ENCODE data around the gene RPS27L.
"Not testable (repeated sequence)": the region's sequence is repeated elsewhere in the genome, so short reads cannot be mapped to it uniquely, and the experiment has no call there.

The RPS27L gene

GRCh38 chr15:63135281-63135680 is 22.0 kb downstream of the RPS27L start:
- DNase-seq = no peak

DNA sequence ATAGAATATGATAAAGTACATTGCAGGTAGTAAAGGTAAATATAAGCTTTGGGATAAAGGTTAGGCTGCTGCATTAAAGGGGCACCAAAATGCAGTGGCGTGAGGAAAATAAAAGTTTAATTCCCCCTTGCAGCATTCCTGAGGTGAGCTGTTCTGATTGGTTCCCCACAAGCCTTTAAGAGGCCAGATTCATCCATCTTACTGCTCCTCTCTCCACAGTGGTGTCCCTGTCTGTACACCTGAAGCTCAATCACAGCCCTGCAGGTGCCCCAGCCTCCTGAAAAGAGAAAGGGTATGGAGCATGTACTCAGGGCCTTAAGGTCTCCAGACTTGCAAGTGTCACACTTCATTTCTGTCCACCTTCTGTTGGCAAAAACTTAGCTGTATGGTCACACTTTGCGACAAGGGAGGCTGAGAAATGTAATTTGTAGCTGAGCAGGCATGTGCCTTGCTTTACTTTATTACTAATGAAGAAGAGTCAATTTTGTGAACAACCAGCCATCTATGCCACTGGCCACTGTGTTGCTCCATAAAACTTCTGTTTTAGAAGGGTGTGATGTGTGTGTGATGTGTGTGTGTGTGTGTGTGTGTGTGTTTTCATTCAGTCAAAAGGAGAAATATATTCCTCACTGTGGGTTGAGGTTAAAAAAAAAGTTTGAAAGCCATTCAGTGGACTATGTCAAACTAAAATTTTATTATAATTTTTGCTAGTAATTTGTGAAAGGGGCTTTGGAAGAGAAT is 22.9 kb downstream of the RPS27L start:
- no peak for DNase-seq

DNA sequence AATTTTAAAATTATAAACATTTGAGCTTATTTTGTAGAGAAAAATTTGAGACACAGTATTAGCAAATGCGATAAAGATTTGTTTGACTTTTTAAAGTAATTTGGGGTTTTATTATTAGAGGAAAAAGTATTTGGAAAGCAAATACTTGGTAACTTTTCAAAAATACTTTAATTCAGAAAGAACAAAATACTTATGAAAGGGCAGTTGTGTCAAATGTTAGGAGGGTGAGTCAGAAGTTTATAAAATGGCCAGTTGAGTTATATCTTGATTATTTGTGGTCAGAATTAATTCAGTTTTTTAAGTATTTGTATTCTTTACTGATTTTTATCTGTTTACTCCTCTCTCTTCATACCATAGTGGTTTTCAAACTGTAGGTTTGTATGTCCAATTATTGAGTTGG is 23.5 kb downstream of the RPS27L start:
- DNase-seq = no peak

- DNase-seq = no peak
Observed at GRCh38 chr15:63126726-63127125, 30.6 kb downstream of the RPS27L start.

- no peak for DNase-seq
Observed at GRCh38 chr15:63124506-63124905, 32.8 kb downstream of the RPS27L start.

GRCh38 chr15:63122002-63122875 is 35.0 kb downstream of the RPS27L start:
- DNase-seq = no peak

- no peak for DNase-seq
Observed at GRCh38 chr15:63121382-63122001, 35.8 kb downstream of the RPS27L start, which contains the start of gene LACTB. Gene LACTB (plus strand): TSS chr15:63121861. CDS start chr15:63121872, 11 bp downstream.

DNA sequence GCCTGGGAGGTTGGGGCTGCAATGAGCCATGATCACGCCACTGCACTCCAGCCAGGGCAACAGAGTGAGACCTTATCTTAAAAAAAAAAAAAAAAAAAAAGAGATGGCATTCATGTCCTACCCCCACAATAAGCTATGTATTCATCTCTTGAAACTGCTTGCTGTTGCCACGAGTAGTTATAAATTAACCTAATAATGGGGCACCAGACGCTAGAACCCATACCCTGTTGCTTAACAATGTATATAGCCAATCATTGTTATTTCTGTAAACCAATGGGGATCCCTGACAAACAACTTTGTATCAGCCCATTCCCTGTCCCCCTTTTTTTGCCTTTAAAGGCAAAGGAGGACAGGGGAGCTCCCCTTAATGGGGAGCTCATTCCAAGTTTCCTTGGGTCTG is 38.4 kb downstream of the RPS27L start:
- DNase-seq = no peak

- no peak for DNase-seq
Observed at GRCh38 chr15:63114465-63114864, 42.8 kb downstream of the RPS27L start.

DNA sequence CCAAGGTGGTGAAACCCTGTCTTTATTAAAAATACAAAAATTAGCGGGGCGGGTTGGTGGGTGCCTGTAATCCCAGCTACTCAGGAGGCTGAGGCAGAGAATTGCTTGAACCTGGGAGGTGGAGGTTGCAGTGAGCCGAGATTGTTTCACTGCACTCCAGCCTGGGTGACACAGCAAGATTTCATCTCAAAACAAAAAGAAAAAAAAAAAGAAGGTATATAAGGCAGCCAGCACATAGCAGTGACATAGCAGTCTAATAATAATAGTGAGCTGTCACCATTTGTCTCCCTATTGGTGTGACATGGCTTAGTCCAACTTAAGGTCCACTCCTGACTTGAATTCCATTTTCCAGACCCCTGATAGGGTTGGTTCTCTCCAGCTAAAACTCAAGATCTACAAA is 44.4 kb downstream of the RPS27L start:
- DNase-seq = no peak

DNA sequence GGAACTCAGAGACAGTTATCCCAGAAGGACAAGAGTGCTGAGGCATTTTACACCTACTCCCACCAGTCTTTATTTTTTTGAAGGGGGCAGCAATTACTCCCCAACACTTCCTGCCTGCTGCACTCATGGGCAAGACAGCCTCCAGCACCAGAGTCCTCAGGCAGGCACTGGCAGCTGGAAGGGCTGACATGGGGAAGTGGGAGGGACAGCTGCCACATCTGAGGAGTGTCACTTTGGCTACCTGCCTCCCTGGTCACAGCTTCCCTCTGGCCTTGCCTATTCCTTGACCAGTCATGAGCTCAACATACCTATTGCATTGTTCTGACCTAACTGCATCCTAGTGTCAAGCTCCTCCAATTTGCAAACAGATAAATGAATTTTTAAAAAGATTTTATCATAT is 45.8 kb downstream of the RPS27L start:
- DNase-seq = no peak

GRCh38 chr15:63110428-63111026 is 46.8 kb downstream of the RPS27L start:
- no peak for DNase-seq

DNA sequence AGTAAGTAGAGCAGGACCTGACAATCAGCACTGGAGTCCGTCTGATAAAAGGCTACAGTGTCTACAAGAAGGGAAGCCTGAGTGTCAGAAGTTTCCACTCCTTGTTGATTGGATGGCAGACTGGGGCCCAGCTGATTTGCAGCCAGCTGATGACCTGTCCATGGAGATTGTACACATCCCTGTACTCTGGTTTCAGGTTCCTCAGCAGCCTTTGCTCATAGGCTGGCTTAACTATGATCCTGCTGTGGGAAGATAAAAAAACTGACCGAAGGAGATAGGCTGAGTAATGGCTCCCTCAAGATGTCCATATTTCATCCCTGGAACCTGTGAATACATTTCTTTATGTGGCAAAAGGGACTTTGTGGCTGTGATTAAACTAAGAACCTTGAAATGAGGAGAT is 47.4 kb downstream of the RPS27L start:
- DNase-seq = no peak

DNA sequence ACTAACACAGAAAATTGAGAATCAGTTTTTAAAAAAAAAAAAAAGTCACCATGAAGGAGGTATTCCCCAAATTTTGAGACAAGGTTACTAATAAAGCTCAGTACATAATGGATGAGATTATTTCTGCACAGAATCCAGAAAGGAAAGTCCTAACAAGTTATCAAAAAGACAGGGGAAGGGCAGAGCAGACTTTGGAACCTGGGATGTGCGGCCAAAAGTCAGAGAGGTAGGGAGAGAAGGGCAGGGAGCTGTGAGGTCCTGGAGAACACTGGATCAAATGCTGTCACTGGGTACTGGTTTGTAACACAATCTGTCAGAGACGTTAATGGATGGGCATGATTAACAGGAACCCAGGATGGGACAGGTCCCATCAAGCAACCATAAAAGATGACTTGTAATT is 47.8 kb downstream of the RPS27L start:
- no peak for DNase-seq

DNA sequence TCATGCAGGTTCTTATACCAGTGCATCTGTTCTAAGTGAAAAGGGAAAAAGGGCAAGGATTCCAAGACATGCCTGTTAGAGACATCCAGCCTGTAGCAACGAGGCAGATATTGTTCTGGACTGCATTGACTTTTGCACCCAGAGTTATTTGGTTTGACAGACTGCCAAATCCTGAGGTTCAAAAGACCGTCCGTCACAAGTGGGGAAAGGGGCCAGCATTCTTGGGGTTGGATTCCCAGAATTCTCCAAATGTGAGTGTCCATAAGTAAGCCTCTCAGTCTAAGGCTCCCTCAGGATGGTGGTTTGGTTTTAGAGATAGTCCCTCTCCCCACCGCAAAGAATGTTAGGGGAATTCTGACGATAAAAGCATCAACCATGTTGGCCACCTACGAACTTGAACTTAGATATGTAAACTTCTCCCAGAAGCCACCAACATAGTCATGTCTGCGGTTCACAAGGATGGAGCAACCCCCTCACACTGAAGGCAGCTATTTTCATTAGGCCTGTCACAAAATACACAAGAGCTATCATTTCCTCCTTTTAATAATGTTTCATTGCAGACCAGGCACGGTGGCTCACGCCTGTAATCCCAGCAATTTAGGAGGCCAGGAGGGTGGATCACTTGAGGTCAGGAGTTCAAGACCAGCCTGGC is 49.3 kb downstream of the RPS27L start:
- no peak for DNase-seq

DNA sequence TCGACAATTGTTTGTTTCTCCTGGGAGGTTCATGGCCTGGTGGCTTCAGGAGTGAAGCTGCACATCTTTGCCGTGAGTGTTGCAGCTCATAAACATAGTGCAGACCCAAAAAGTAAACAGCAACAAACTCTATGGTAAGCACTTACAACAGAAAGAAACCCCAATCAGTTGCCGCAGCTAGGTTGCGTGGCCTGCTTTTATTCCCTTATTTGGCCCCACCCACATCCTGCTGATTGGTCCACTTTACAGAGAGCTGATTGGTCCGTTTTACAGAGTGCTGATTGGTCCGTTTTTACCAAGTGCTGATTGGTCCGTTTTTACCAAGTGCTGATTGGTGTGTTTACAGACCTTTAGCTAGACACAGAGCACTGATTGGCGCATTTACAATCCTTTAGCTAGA is 51.9 kb downstream of the RPS27L start:
- DNase-seq = not testable (repeated sequence)

GRCh38 chr15:63104727-63105126 is 52.5 kb downstream of the RPS27L start:
- DNase-seq = no peak

DNA sequence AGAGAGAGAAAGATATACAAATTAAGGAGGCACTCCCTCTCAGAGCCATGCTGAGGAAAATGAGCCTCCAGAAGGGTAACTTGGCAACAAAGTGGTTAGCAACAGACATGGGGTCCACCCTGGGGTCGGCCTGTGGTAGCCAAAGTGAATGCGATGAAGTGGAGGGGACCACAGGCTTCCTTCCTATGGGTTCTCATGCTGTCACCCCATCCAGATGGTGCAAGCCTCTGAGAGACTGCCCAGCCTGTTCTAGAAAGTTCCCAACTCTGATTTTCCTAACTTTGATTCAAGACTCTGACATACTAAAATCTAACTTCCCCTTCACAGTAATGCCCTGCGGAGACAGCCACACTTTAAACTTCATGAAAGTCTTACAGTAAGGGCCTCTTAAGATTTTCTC is 53.9 kb downstream of the RPS27L start:
- no peak for DNase-seq

DNA sequence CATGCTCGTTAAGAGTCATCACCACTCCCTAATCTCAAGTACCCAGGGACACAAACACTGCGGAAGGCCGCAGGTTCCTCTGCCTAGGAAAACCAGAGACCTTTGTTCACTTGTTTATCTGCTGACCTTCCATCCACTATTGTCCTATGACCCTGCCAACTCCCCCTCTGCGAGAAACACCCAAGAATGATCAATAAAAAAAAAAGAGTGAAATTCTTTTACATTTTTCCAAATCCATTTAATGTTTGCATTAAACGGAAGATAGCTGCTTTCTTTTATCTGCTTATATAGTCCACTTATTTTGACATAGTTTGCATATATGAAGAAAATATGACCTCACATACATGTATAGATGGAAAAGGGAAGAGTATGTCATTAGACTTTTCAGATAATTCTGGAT is 57.7 kb downstream of the RPS27L start:
- not testable (repeated sequence) for DNase-seq

GRCh38 chr15:63098901-63099300 is 58.4 kb downstream of the RPS27L start:
- DNase-seq = not testable (repeated sequence)
